Stimulated activated naive B cell treated with anti-CD40 and anti-IgM and Interleukin-4, amounts not matched to agents 10 μg/mL and 1 μg/mL and 100 μg/mL, for 72 hours (primary cell): ENCODE results near the gene GOLIM4.
"Not testable (repeated sequence)": the region's sequence is repeated elsewhere in the genome, so short reads cannot be mapped to it uniquely, and the experiment has no call there.

Experiments used
- ATAC-seq, 2 donors: fragments of 150-1000 bp; cut with Tn5 transposase; replicated peaks; 2 replicates each; pipeline ENCODE4 v1.10.0; 2021; ENCODE audit warnings: moderate library complexity in 1 of 2
- DNase-seq: peaks from one replicate; pipeline ENCODE4 v3.0.0; 2021
- H3K27ac Mint-ChIP-seq: one replicate; pipeline ENCODE4 v1.8.0; 2022; ENCODE audit warnings: mild to moderate bottlenecking, mixed read lengths
- H3K27me3 Mint-ChIP-seq, 2 donors: one replicate each; pipeline ENCODE4 v1.8.0; 2022; ENCODE audit warnings: mixed read lengths in 2 of 2
- H3K36me3 Mint-ChIP-seq, 2 donors: one replicate each; pipeline ENCODE4 v1.8.0; 2022; ENCODE audit warnings: mixed read lengths in 2 of 2, mild to moderate bottlenecking in 1 of 2
- H3K4me1 Mint-ChIP-seq, 2 donors: one replicate each; pipeline ENCODE4 v1.8.0; 2022; ENCODE audit warnings: mixed read lengths in 2 of 2, mild to moderate bottlenecking in 1 of 2
- H3K4me3 Mint-ChIP-seq, 2 donors: one replicate each; pipeline ENCODE4 v1.8.0; 2022; ENCODE audit warnings: mild to moderate bottlenecking in 2 of 2, mixed read lengths in 2 of 2, moderate library complexity in 1 of 2
- H3K9me3 Mint-ChIP-seq, 2 donors: one replicate each; pipeline ENCODE4 v1.8.0; 2022; ENCODE audit warnings: mixed read lengths in 2 of 2, mild to moderate bottlenecking in 1 of 2

The GOLIM4 gene

GRCh38 chr3:168073842-168074605 lies 21.7 kb downstream of the GOLIM4 start:
- H3K36me3 Mint-ChIP-seq, result peaks cover 0 to 6% of the 10 kb centered on the region in 2 donors
- peaks cover 0 to 17% of the 10 kb centered on the region in 2 donors for H3K4me1 Mint-ChIP-seq
- ATAC-seq, result no peak
- DNase-seq, result no peak
- H3K27ac Mint-ChIP-seq, result no peak overlapping the region
- H3K27me3 Mint-ChIP-seq, result no peaks in the 10 kb centered on the region
- H3K4me3 Mint-ChIP-seq, result no peak overlapping the region
- no peaks in the 10 kb centered on the region for H3K9me3 Mint-ChIP-seq

DNA sequence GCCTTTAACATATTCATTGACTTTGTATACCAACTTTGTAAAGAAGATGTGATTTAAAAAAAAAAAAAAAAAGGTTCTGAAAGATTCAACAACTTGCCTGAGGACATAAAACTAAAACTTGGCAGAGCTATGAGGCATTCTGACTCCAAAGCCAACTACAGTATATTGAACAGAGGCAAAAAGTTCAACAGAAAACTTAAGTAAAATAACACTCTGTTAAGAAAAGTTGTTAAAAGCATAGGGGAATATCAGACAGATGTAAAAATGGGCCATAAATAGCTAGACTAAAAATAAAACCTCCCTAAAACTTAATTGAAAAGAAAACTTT lies 23.4 kb downstream of the GOLIM4 start:
- ATAC-seq (no peak), DNase-seq (no peak)
- Mint-ChIP-seq H3K9me3 (no peaks in the 10 kb centered on the region), H3K4me3 (no peak overlapping the region), H3K27me3 (no peaks in the 10 kb centered on the region), H3K4me1 (peaks cover under 1 to 17% of the 10 kb centered on the region in 2 donors), H3K36me3 (peaks cover 0 to 6% of the 10 kb centered on the region in 2 donors), H3K27ac (no peak overlapping the region)

DNA sequence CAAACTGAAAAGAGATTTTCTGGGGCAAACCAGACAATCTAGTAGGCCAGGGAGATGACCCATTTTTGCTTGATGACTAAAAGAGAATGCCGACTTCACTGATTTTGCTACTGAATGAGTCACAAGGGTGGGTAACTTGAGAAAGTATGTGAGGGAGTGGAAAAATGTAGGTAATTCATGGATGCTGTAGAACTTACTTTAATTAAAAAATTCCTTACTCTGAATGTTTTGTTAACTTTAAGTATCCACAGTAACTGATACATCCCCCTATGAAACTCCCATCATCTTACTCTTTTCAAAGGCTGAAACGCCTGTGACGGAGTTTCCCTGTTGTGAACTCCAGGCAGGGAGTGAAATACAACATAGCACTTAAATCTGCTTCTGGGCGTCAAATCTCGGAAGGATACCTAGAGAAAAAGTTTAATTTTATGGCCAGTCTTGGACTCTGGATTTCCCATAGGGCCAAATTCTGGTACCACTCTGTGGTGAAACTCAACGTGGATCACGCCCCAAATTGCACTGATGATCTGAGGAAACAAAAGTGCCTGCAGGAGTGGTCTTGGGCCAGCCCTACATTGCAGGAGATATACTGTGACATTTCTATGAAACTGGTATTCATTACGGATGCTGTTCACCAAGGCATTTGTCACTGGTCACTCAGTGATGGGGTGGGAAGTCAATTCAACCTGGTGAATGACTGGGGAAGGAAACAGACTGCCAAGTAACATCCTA lies 24.0 kb downstream of the GOLIM4 start:
- Mint-ChIP-seq H3K9me3 (no peaks in the 10 kb centered on the region), H3K36me3 (peaks cover 2 to 6% of the 10 kb centered on the region in 2 donors), H3K27ac (no peak overlapping the region), H3K4me3 (no peak overlapping the region), H3K4me1 (peaks cover 3 to 17% of the 10 kb centered on the region in 2 donors), H3K27me3 (no peaks in the 10 kb centered on the region)
- DNase-seq, result no peak
- ATAC-seq, result no peak

- peaks cover 2 to 6% of the 10 kb centered on the region in 2 donors for H3K36me3 Mint-ChIP-seq
- H3K27me3 Mint-ChIP-seq, result no peaks in the 10 kb centered on the region
- no peak overlapping the region for H3K4me3 Mint-ChIP-seq
- H3K4me1 Mint-ChIP-seq, result peaks cover 3 to 17% of the 10 kb centered on the region in 2 donors
- no peak for ATAC-seq
- no peaks in the 10 kb centered on the region for H3K9me3 Mint-ChIP-seq
- no peak overlapping the region for H3K27ac Mint-ChIP-seq
- DNase-seq, result no peak
Observed at GRCh38 chr3:168070919-168071318, 24.8 kb downstream of the GOLIM4 start.

- no peak for DNase-seq
- peaks cover 5 to 10% of the 10 kb centered on the region in 2 donors for H3K4me1 Mint-ChIP-seq
- no peak overlapping the region for H3K27ac Mint-ChIP-seq
- no peak overlapping the region for H3K4me3 Mint-ChIP-seq
- H3K36me3 Mint-ChIP-seq, result peaks cover 0 to 4% of the 10 kb centered on the region in 2 donors
- no peaks in the 10 kb centered on the region for H3K9me3 Mint-ChIP-seq
- H3K27me3 Mint-ChIP-seq, result no peaks in the 10 kb centered on the region
- no peak for ATAC-seq
Observed at GRCh38 chr3:168068346-168068745, 27.4 kb downstream of the GOLIM4 start.

- DNase-seq, result no peak
- Mint-ChIP-seq H3K4me1 (peaks cover 8 to 17% of the 10 kb centered on the region in 2 donors), H3K27ac (no peak overlapping the region), H3K4me3 (no peak overlapping the region), H3K27me3 (no peaks in the 10 kb centered on the region), H3K9me3 (no peaks in the 10 kb centered on the region), H3K36me3 (peaks cover 0 to 4% of the 10 kb centered on the region in 2 donors)
- no peak for ATAC-seq
Observed at GRCh38 chr3:168066882-168067281, 28.8 kb downstream of the GOLIM4 start.

- Mint-ChIP-seq H3K36me3 (peaks cover 2 to 4% of the 10 kb centered on the region in 2 donors), H3K4me3 (no peak overlapping the region), H3K27ac (no peak overlapping the region), H3K27me3 (no peaks in the 10 kb centered on the region), H3K4me1 (peaks cover 13 to 19% of the 10 kb centered on the region in 2 donors), H3K9me3 (no peaks in the 10 kb centered on the region)
- ATAC-seq, result no peak
- no peak for DNase-seq
Observed at GRCh38 chr3:168065569-168065968, 30.2 kb downstream of the GOLIM4 start.

DNA sequence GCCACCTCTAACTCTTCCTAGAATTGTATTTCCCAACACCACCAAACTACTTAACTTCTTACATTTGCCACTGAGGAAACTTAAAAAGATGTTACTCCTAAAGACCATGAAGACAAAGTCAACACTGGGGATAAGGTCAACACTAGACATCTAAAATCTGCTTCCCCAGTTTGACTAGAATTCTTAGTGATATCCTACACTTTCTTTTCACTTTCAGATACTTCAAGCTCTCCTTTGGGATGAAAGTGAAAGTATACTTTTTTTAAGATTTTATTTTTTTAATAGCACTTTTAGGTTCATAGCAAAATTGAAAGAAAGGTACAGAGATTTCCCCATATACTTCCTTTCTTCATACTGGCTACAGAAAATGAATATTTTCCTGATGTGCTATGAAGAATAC lies 32.6 kb downstream of the GOLIM4 start:
- Mint-ChIP-seq H3K4me1 (peaks cover 16 to 19% of the 10 kb centered on the region in 2 donors), H3K27ac (no peak overlapping the region), H3K4me3 (no peak overlapping the region), H3K9me3 (no peaks in the 10 kb centered on the region), H3K27me3 (no peaks in the 10 kb centered on the region), H3K36me3 (peaks cover 8% of the 10 kb centered on the region in 2 donors)
- DNase-seq (no peak), ATAC-seq (no peak)

GRCh38 chr3:168062679-168063078 lies 33.0 kb downstream of the GOLIM4 start:
- peaks cover 0 to under 1% of the 10 kb centered on the region in 2 donors for H3K9me3 Mint-ChIP-seq
- H3K4me1 Mint-ChIP-seq, result peaks cover 16 to 19% of the 10 kb centered on the region in 2 donors
- no peak overlapping the region for H3K4me3 Mint-ChIP-seq
- no peak overlapping the region for H3K27ac Mint-ChIP-seq
- DNase-seq (no peak), ATAC-seq (no peak)
- no peaks in the 10 kb centered on the region for H3K27me3 Mint-ChIP-seq
- peaks cover 9% of the 10 kb centered on the region in 2 donors for H3K36me3 Mint-ChIP-seq

DNA sequence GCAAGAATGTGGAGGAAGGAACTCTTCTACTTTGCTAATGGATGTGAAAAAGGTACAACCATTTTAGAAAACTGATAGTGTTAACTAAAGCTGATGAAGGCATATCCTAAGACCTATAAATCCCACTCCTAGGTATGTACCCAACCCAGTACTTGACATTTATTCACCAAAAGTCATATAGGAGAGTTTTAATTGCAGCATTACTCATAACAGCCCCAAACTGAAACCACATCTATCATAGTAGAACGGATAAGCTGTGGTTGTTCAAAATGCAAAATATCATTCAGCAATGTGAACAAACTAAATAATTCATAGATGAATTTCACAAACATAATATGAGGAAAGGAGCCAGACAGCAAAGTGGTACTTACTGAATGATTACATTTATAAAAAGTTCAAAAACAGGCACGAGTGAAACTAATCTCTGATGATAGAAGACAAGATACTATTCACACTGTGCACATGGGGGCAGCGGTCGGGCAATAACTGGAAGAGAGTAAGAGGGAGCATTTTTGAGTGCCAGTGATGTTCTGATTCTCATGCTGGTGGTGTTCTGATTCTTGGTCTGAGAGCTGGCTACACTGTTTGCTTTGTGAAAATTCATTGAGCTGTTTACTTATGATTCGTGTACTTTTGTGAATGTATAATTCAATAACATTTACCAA lies 34.3 kb downstream of the GOLIM4 start:
- H3K4me3 Mint-ChIP-seq, result no peak overlapping the region
- H3K36me3 Mint-ChIP-seq, result peaks cover 14 to 21% of the 10 kb centered on the region in 2 donors
- H3K27me3 Mint-ChIP-seq, result no peaks in the 10 kb centered on the region

DNA sequence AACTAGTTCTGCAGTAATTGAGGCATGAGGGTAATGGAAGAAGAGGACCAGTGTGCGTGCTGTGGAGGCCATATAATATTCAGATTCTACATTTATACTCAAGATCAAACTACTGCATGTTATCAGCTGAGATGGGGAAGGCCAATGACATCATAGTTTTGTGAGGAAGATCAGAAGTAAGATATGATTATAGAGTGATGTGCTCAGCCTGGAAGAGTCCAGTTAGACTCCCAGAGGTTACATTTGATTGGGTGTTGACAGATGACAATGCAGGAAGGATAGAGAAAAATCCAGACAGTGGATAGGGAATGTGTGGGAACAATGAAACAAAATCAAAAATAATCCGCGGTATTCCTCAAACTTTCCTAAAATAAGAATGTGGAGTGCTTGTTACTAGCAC lies 35.4 kb downstream of the GOLIM4 start:
- DNase-seq (no peak), ATAC-seq (no peak)
- H3K27ac Mint-ChIP-seq, result no peak overlapping the region
- peaks cover 15 to 19% of the 10 kb centered on the region in 2 donors for H3K4me1 Mint-ChIP-seq
- H3K27me3 Mint-ChIP-seq, result no peaks in the 10 kb centered on the region
- peaks cover 4 to 7% of the 10 kb centered on the region in 2 donors for H3K9me3 Mint-ChIP-seq
- peaks cover 24 to 31% of the 10 kb centered on the region in 2 donors for H3K36me3 Mint-ChIP-seq
- H3K4me3 Mint-ChIP-seq, result no peak overlapping the region

More for the DNA sequence above, 34.3 kb downstream of the GOLIM4 start:
- Mint-ChIP-seq H3K4me1 (peaks cover 13 to 19% of the 10 kb centered on the region in 2 donors), H3K9me3 (peaks cover 3 to 4% of the 10 kb centered on the region in 2 donors), H3K27ac (no peak overlapping the region)
- DNase-seq (no peak), ATAC-seq (peak; percentile 63 to 82)

DNA sequence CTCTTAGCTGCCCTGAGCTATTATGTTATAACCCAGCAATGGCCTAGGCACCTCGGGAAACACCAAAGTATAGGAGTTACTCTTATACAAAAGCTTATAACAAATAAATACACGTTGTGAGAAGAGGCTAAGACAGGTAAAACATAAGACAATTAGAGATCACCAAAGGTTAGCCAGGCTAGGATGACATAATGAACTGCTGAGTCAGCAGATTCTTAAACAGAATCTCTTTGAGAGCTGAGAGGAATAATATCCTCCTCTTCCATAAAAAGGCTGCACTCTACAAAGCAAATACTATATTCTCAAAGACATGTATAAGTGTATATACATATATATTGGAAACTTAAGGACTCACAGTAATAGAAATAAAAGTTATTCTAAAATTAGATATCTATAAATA lies 37.2 kb downstream of the GOLIM4 start:
- Mint-ChIP-seq H3K27ac (no peak overlapping the region), H3K9me3 (peaks cover 8% of the 10 kb centered on the region in 2 donors), H3K4me3 (no peak overlapping the region), H3K27me3 (no peaks in the 10 kb centered on the region), H3K4me1 (peaks cover 13 to 24% of the 10 kb centered on the region in 2 donors), H3K36me3 (peaks cover 31 to 37% of the 10 kb centered on the region in 2 donors)
- ATAC-seq (no peak), DNase-seq (no peak)

GRCh38 chr3:168056398-168057230 lies 39.1 kb downstream of the GOLIM4 start:
- H3K4me3 Mint-ChIP-seq, H3K9me3 Mint-ChIP-seq, H3K27me3 Mint-ChIP-seq, ATAC-seq, DNase-seq, H3K27ac Mint-ChIP-seq: not testable (repeated sequence)
- peaks cover 10 to 13% of the 10 kb centered on the region in 2 donors for H3K4me1 Mint-ChIP-seq
- peaks cover 31 to 37% of the 10 kb centered on the region in 2 donors for H3K36me3 Mint-ChIP-seq

- Mint-ChIP-seq H3K27ac (no peak overlapping the region), H3K4me3 (no peak overlapping the region), H3K9me3 (peaks cover 8% of the 10 kb centered on the region in 2 donors), H3K36me3 (peaks cover 27 to 28% of the 10 kb centered on the region in 2 donors), H3K4me1 (peaks cover 5% of the 10 kb centered on the region in 2 donors), H3K27me3 (no peaks in the 10 kb centered on the region)
- no peak for ATAC-seq
- no peak for DNase-seq
Observed at GRCh38 chr3:168054447-168054846, 41.3 kb downstream of the GOLIM4 start.
